Measurements from ENCODE around the gene RREB1.
"Not testable (repeated sequence)": the region's sequence is repeated elsewhere in the genome, so short reads cannot be mapped to it uniquely, and the experiment has no call there.

RREB1 gene

GRCh38 chr6:7147051-7147671 is 39.4 kb downstream of the RREB1 start:
- DNase-seq: no peak

- DNase-seq: no peak
Measured at GRCh38 chr6:7148100-7148822, 40.5 kb downstream of the RREB1 start.

DNA sequence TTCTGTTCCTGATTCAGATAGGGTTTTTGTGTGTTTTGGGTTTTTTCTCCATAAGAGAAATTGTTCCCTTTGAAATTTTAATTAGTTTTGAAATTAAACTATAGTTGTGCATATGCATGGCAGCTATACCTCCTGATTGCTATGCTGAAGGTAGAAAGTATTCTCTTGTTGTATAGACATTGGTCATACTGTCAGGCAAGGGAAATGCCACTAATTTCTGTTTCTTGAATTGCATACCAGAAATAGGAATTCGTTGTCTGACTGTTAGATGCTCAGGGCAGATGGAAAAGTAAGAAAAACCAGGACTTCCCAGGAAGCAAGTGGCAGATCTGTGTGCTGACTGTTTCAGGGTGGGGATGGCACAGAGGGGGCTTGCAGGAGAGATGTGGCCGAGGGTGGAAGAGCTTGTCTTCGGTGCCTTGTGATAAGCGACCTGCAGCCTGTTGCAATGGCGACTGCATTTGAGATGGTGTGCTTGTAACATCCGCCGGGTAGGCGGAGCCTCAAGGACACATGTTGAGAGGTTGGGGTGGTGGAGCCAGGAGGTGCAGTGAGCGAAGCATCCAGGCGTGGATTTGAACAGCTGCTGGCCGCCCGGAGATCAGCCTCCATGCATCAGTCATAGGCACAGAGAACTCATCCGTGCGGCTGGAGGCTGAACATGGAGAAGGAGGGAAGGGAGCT is 42.8 kb downstream of the RREB1 start:
- no peak for DNase-seq

- no peak for DNase-seq
Measured at GRCh38 chr6:7151381-7151780, 43.6 kb downstream of the RREB1 start.

GRCh38 chr6:7152462-7152861 is 44.7 kb downstream of the RREB1 start:
- DNase-seq: no peak

DNA sequence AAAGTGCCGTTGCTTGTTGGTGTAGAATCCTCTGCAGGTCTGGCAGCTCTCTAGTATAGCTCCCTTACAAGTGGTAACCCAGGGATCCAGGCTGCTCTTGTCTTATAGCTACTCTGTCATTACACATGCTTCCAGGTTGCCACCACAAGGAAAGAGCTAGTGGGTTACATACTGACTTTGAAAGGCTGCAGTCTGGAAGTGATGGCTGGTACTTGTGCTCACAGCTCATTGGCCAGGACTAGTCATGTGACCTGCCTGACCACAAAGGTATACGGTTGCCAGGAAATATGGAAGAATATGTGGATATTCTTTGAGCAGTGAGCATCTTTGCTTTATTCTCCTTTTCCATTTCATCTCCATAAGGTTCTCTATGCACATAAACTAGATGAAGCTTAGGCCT is 46.0 kb downstream of the RREB1 start:
- DNase-seq: no peak

GRCh38 chr6:7154341-7155139 is 46.8 kb downstream of the RREB1 start:
- no peak for DNase-seq

GRCh38 chr6:7155871-7156579 is 48.3 kb downstream of the RREB1 start:
- no peak for DNase-seq

DNA sequence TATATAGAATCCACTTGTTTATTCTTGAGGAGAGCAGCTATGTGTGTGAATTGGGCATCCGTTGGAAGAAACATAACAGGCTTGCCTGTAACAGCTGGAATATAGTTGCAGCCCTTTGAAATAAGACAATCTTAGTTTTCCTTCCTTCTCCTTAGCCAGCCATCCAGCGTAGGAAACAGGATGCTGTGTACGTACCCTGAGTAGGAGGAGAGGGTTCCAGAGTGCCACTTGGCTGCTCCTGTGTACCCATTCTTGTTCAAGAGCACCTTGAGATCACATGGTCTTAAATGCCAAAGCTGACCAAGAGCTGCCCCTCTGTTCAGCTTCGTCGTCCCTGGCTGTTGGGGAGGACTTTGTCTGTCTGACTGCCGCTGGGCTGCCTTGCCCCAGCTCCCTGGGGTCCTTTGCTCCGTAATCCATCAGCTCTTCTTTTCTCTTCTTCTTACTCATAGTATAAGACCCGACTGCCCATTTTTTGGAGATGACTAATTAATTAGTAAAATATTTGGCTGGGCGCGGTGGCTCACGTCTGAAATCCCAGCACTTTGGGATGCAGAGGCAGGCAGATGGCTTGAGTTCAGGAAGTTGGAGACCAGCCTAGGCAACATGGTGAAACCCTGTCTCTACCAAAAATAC is 49.0 kb downstream of the RREB1 start:
- no peak for DNase-seq

DNA sequence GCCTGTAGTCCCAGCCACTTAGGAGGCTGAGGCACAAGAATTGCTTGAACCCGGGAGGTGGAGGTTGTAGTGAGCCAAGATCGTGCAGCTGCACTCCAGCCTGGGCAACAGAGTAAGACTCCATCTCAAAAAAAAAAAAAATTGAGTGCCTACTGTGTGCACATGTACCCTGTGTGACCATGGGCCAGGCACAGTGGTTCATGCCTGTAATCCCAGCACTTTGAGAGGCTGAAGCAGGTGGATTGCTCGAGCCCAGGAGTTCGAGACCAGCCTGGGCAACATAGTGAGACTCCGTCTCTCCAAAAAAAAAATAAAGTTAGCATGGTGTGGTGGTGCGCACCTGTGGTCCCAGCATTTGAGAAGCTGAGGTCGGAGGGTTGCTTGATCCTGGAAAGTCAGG is 49.5 kb downstream of the RREB1 start:
- DNase-seq: not testable (repeated sequence)

DNA sequence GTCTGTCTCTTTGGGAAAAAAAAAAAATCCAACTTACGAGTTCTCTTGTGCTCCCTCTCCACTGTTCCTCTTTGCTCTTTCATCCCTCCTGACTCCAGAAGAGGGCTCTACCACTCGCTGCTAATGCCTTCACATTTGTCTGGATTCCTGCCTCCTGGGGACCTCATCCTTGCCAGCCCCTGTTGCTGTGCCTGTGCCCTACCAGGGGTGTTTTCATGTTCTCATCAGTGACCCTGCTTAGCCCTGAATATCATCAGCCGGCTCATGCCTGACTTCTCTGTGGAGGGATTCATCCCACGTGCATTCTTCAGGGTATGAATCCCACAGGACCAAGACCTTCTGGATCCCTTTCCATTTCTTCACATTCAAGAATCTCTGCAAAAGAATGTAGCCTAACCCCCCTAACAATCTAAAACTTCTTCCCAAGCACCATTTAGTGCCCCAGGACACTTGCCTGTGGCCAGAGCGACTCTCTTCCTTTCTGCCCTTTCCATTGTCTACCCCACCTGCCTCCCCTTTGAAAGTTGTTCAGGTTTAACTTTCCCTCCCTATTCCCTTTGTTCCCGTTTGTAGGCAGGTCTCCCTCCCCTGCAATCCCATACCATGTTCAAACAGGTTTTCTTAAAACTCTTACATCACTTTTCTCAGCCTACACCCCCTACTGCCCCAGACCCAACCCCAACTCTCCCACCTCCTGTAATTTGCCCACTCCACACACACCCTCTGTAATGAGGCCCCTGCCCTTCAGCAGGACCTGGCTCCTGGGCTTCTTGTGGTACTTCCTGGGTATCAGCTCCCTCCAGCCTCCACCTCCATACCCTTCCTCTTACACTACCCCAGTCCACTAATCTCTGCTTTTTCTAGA is 50.2 kb downstream of the RREB1 start:
- no peak for DNase-seq

DNA sequence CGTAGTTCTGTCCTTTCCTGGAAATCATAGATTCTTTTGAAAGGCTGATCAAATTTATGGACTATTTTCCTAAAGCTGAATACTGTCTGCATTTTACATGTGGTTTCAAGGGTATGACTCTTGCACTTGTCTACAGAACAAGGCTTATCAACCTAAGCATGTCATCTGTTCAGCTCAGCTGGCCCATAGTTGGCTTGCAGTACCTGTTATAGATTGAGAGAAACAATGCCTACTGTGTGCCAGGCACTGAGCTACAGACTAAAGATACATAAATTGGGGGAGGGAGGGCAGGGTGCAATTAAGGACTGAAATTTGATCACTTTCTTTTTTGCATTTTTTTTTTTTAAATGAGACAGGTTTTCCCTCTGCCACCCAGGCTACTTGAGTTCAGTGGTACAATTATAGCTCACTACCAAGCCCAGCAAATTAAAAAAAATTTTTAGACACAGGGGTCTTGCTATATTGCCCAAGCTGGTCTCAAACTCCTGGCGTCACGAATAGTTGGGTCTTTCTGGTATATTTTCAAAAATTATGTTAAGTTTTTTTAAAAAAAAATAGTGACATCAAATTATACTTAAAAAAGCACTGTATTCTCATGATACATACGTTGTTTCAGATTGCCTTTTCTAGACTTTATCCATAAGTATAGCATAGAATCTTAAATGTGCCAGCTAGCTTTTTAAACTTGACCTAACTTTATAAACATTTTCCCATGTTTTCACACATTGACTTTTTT is 52.2 kb downstream of the RREB1 start:
- DNase-seq: no peak

DNA sequence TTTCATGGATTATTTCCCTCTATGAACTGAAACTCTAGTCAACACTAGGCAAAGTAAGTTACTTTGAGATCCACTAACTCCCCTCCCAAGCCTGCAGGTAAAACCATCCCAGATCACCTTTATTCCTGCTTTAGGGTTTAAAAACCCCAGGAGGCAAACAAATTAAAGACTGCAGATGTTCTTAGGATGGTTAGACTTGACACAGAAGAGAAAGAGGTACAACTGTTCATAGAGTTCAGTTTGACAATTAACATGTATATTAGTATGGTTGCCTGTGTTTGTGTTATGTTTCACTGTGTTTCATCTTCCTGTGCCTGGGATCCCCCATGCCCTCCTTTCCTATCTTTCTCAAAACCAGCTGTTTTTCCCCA is 53.5 kb downstream of the RREB1 start:
- no peak for DNase-seq

GRCh38 chr6:7161845-7162244 is 54.1 kb downstream of the RREB1 start:
- no peak for DNase-seq

- DNase-seq: no peak
Measured at GRCh38 chr6:7163661-7164071, 55.9 kb downstream of the RREB1 start.

DNA sequence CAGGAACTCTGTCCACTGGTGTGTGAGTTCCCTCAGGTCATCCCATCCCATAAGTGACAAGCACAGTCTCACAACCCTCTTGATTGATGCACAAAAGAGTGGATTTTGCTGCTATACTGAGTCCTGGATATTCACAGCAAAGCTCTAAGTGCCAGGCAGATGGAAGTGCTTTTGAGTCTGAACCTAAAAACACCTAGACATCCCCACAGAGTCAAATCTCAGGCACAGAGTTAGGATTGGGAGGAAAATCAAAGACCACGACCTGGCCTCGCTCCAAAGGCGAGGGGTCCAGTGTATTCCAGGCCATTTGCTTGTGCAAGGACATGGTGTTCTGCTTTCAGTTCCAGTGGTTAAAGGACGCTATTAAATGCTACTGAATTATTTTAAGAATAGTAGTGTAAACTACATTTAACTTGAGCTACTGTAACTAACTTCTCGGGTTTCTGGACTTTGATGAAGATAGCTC is 56.8 kb downstream of the RREB1 start:
- DNase-seq: no peak

GRCh38 chr6:7165002-7165889 is 57.5 kb downstream of the RREB1 start:
- no peak for DNase-seq

- no peak for DNase-seq
Measured at GRCh38 chr6:7165890-7166267, 58.1 kb downstream of the RREB1 start.

Measured in cerebellar nuclear complex (tissue), 1 donor.